ENCODE results near the gene CAPN1. TPM values are rescaled to one million over a fixed set of nuclear protein-coding genes. Genes with fewer than 3 reads are reported as not detected.

CAPN1 gene
- total and polyA plus RNA-seq, 2 donors (not counting 1 experiment from before 2014, with no cell fraction given): 192 to 202 TPM

GRCh38 chr11:65225279-65226102 is 43.8 kb downstream of the CAPN1 start:
- H3K9me3 Mint-ChIP-seq (ENCODE audit: insufficient read depth): no peaks in the 10 kb centered on the region
- ATAC-seq (ENCODE audit: low read depth): peak; percentile 81
- DNase-seq: peak; percentile 73
- Histone ChIP-seq H3K79me2 (ENCODE audit: control insufficient read depth, insufficient read depth, low read length) (no peaks in the 10 kb centered on the region), H3K36me3 (replicated peaks in 1 of 2; ENCODE audit: control extremely low read depth in 1 of 2, control insufficient read depth in 1 of 2, extremely low read depth in 1 of 2, insufficient read depth in 2 of 2, low read length in 1 of 2) (no peaks in the 10 kb centered on the region), H2AFZ (ENCODE audit: insufficient read depth, low read depth, low read length, poor library complexity, severe bottlenecking) (peak overlapping the region; percentile 85), H4K20me1 (ENCODE audit: control insufficient read depth, insufficient read depth, low read length, poor library complexity, severe bottlenecking) (no peaks in the 10 kb centered on the region), H3K9me3 (ENCODE audit: control extremely low read depth in 1 of 3, control insufficient read depth in 2 of 3, insufficient read depth in 1 of 3, low read length in 2 of 3) (no peaks in the 10 kb centered on the region), H3K27ac (ENCODE audit: low read length in 2 of 2) (no peak overlapping the region), H3K27me3 (replicated peaks in 1 of 4; ENCODE audit: control extremely low read depth in 1 of 4, control insufficient read depth in 3 of 4, insufficient read depth in 4 of 4, low read length in 3 of 4) (no peaks in the 10 kb centered on the region), H3K4me3 (ENCODE audit: control extremely low read depth in 1 of 5, extremely low read depth in 1 of 5, insufficient read depth in 1 of 5, low read depth in 2 of 5, low read length in 4 of 5) (peak overlapping the region; percentile 33 to 62 (median 45)), H3K4me2 (replicated peaks; ENCODE audit: low read depth, low read length, poor library complexity, severe bottlenecking) (peak overlapping the region; percentile 89), H3K9ac (ENCODE audit: low read length) (peak overlapping the region; percentile 65), H3K4me1 (ENCODE audit: control insufficient read depth in 2 of 2, insufficient read depth in 2 of 2, low read length in 2 of 2) (peaks cover 14 to 17% of the 10 kb centered on the region in 2 donors)
- 3% methylated on average over 35 of the region's 42 CpGs for WGBS (ENCODE audit: insufficient coverage)
- ChIA-PET CTCF (interaction anchor here (0.7 to 3.5 kb wide), 22 partner anchors 18 to 369 kb away, joined by 3 to 50 read pairs (median 4); partner anchors contain the start of genes CDC42EP2, DPF2, POLA2 and SNX15), POLR2A (interaction anchor here (0.6 to 0.9 kb wide), 2 partner anchors 90 to 995 kb away, joined by 3 read pairs; partner anchors contain the start of genes CDC42EP2 and DNAJC4)
- no peak overlapping the region for H3K27ac Mint-ChIP-seq
- peak overlapping the region; percentile 91 for H3K4me3 Mint-ChIP-seq
- TF ChIP-seq EZH2 (IDR thresholded peaks at IDR 0.05; ENCODE audit: borderline replicate concordance, insufficient read depth, low read depth, low read length, poor library complexity, severe bottlenecking) (no peak), CTCF (IDR thresholded peaks at IDR 0.05) (peak; percentile 69)
- intact Hi-C loops (cut with micrococcal nuclease): loop anchor here (1.0 to 2.0 kb wide), 2 partner anchors 41 to 90 kb away; no protein-coding TSS in a partner anchor
- peaks cover 12% of the 10 kb centered on the region for H3K4me1 Mint-ChIP-seq
- H3K27me3 Mint-ChIP-seq: no peaks in the 10 kb centered on the region

GRCh38 chr11:65226103-65226442 is 44.3 kb downstream of the CAPN1 start:
- ChIA-PET CTCF (interaction anchor here (0.9 to 3.5 kb wide), 19 partner anchors 17 to 368 kb away, joined by 3 to 50 read pairs (median 5); partner anchors contain the start of genes CDC42EP2, DPF2, POLA2 and SNX15), POLR2A (interaction anchor here (0.9 kb wide), 1 partner anchor 89 kb away, joined by 3 read pairs; the partner anchor contains the start of gene CDC42EP2)
- WGBS (ENCODE audit: insufficient coverage): 60% methylated on average over 1 of the region's 7 CpGs
- Mint-ChIP-seq H3K4me3 (peak overlapping the region; percentile 91), H3K27me3 (no peaks in the 10 kb centered on the region), H3K4me1 (peaks cover 12% of the 10 kb centered on the region), H3K9me3 (ENCODE audit: insufficient read depth) (no peaks in the 10 kb centered on the region), H3K27ac (no peak overlapping the region)
- Histone ChIP-seq H3K4me1 (ENCODE audit: control insufficient read depth in 2 of 2, insufficient read depth in 2 of 2, low read length in 2 of 2) (peaks cover 14 to 17% of the 10 kb centered on the region in 2 donors), H3K36me3 (replicated peaks in 1 of 2; ENCODE audit: control extremely low read depth in 1 of 2, control insufficient read depth in 1 of 2, extremely low read depth in 1 of 2, insufficient read depth in 2 of 2, low read length in 1 of 2) (no peaks in the 10 kb centered on the region), H3K9me3 (ENCODE audit: control extremely low read depth in 1 of 3, control insufficient read depth in 2 of 3, insufficient read depth in 1 of 3, low read length in 2 of 3) (no peaks in the 10 kb centered on the region), H3K79me2 (ENCODE audit: control insufficient read depth, insufficient read depth, low read length) (no peaks in the 10 kb centered on the region), H2AFZ (ENCODE audit: insufficient read depth, low read depth, low read length, poor library complexity, severe bottlenecking) (peak overlapping the region; percentile 85), H3K27me3 (replicated peaks in 1 of 4; ENCODE audit: control extremely low read depth in 1 of 4, control insufficient read depth in 3 of 4, insufficient read depth in 4 of 4, low read length in 3 of 4) (no peaks in the 10 kb centered on the region), H3K4me2 (replicated peaks; ENCODE audit: low read depth, low read length, poor library complexity, severe bottlenecking) (peak overlapping the region; percentile 89), H3K4me3 (ENCODE audit: control extremely low read depth in 1 of 5, extremely low read depth in 1 of 5, insufficient read depth in 1 of 5, low read depth in 2 of 5, low read length in 4 of 5) (peak overlapping the region; percentile 33 to 62 (median 45)), H3K27ac (ENCODE audit: low read length in 2 of 2) (no peak overlapping the region), H3K9ac (ENCODE audit: low read length) (peak overlapping the region; percentile 65), H4K20me1 (ENCODE audit: control insufficient read depth, insufficient read depth, low read length, poor library complexity, severe bottlenecking) (no peaks in the 10 kb centered on the region)
- ATAC-seq (ENCODE audit: low read depth): no peak
- intact Hi-C loops (cut with micrococcal nuclease): no loop called here
- TF ChIP-seq CTCF (IDR thresholded peaks at IDR 0.05) (no peak), EZH2 (IDR thresholded peaks at IDR 0.05; ENCODE audit: borderline replicate concordance, insufficient read depth, low read depth, low read length, poor library complexity, severe bottlenecking) (no peak)
- no peak for DNase-seq
